ENCODE data around the gene CD40LG. TPM values are rescaled to one million over a fixed set of nuclear protein-coding genes. Genes with fewer than 3 reads are reported as not detected.

The CD40LG gene
- total and polyA plus RNA-seq, 4 donors = 0.20 to 0.74 (median 0.50) TPM

- Histone ChIP-seq H3K9me3 (ENCODE audit: control insufficient read depth in 4 of 4, insufficient read depth in 3 of 4, low read length in 3 of 4) (no peaks in the 10 kb centered on the region), H3K27me3 (ENCODE audit: control insufficient read depth in 3 of 3, insufficient read depth in 3 of 3, low read length in 2 of 3) (peaks cover 4 to 26% (median 10%) of the 10 kb centered on the region in 3 donors), H3K9ac (ENCODE audit: insufficient read depth in 1 of 2, low read length in 2 of 2) (no peak overlapping the region), H3K4me1 (ENCODE audit: control insufficient read depth in 5 of 5, insufficient read depth in 5 of 5, low read length in 5 of 5) (no peaks in the 10 kb centered on the region), H3K4me3 (no peak overlapping the region), H3K36me3 (ENCODE audit: control insufficient read depth in 4 of 4, insufficient read depth in 4 of 4, low read length in 4 of 4) (no peaks in the 10 kb centered on the region), H3K27ac (ENCODE audit: low read depth in 1 of 2, low read length in 1 of 2) (no peak overlapping the region)
- DNase-seq (no peak), ATAC-seq (ENCODE audit: insufficient read depth, low FRiP score) (no peak)
- WGBS, 2 donors = 39 to 43% methylated on average over 6 of the region's 6 CpGs
- TF ChIP-seq, protein P1, sequence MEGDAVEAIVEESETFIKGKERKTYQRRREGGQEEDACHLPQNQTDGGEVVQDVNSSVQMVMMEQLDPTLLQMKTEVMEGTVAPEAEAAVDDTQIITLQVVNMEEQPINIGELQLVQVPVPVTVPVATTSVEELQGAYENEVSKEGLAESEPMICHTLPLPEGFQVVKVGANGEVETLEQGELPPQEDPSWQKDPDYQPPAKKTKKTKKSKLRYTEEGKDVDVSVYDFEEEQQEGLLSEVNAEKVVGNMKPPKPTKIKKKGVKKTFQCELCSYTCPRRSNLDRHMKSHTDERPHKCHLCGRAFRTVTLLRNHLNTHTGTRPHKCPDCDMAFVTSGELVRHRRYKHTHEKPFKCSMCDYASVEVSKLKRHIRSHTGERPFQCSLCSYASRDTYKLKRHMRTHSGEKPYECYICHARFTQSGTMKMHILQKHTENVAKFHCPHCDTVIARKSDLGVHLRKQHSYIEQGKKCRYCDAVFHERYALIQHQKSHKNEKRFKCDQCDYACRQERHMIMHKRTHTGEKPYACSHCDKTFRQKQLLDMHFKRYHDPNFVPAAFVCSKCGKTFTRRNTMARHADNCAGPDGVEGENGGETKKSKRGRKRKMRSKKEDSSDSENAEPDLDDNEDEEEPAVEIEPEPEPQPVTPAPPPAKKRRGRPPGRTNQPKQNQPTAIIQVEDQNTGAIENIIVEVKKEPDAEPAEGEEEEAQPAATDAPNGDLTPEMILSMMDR (IDR thresholded peaks at IDR 0.05; ENCODE audit: control extremely low read depth, extremely low read depth) = no peak
Measured at GRCh38 chrX:136629084-136629750, 18.7 kb upstream of the CD40LG start.

- Histone ChIP-seq H3K4me3 (no peak overlapping the region), H3K36me3 (ENCODE audit: control insufficient read depth in 4 of 4, insufficient read depth in 4 of 4, low read length in 4 of 4) (no peaks in the 10 kb centered on the region), H3K9ac (ENCODE audit: insufficient read depth in 1 of 2, low read length in 2 of 2) (no peak overlapping the region), H3K27me3 (ENCODE audit: control insufficient read depth in 3 of 3, insufficient read depth in 3 of 3, low read length in 2 of 3) (peaks cover 4 to 23% (median 14%) of the 10 kb centered on the region in 3 donors), H3K9me3 (ENCODE audit: control insufficient read depth in 4 of 4, insufficient read depth in 3 of 4, low read length in 3 of 4) (no peaks in the 10 kb centered on the region), H3K4me1 (ENCODE audit: control insufficient read depth in 5 of 5, insufficient read depth in 5 of 5, low read length in 5 of 5) (no peaks in the 10 kb centered on the region), H3K27ac (ENCODE audit: low read depth in 1 of 2, low read length in 1 of 2) (no peak overlapping the region)
- 42 to 82% methylated on average over 1 of the region's 1 CpG for WGBS, 2 donors
- ATAC-seq (ENCODE audit: insufficient read depth, low FRiP score) = no peak
- TF ChIP-seq, protein P1 (IDR thresholded peaks at IDR 0.05; ENCODE audit: control extremely low read depth, extremely low read depth) = no peak
- DNase-seq = no peak
Measured at GRCh38 chrX:136630881-136631280, 17.1 kb upstream of the CD40LG start.

DNA sequence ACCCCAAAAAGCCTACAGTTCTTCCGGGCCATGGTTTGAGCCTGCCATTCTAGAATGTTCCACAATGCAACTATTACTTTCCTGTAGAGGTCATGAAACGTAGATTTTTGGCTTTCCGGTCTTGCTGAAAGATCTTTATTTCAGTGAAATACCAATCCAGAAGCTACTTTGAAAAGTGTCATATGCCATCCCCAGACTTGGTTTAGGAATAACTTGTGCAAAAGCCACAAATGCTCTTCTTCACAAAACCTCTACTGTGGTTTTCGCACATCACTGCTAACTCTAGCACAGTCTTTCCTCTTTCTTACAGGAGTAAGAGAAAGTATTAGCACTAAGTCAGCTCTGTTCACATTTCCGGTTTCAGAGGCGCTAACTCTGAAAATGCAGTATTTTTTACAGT, 12.7 kb upstream of the CD40LG start:
- Histone ChIP-seq H3K27ac (ENCODE audit: low read depth in 1 of 2, low read length in 1 of 2) (no peak overlapping the region), H3K4me1 (ENCODE audit: control insufficient read depth in 5 of 5, insufficient read depth in 5 of 5, low read length in 5 of 5) (no peaks in the 10 kb centered on the region), H3K9ac (ENCODE audit: insufficient read depth in 1 of 2, low read length in 2 of 2) (no peak overlapping the region), H3K36me3 (ENCODE audit: control insufficient read depth in 4 of 4, insufficient read depth in 4 of 4, low read length in 4 of 4) (no peaks in the 10 kb centered on the region), H3K4me3 (no peak overlapping the region), H3K9me3 (ENCODE audit: control insufficient read depth in 4 of 4, insufficient read depth in 3 of 4, low read length in 3 of 4) (no peaks in the 10 kb centered on the region), H3K27me3 (ENCODE audit: control insufficient read depth in 3 of 3, insufficient read depth in 3 of 3, low read length in 2 of 3) (peaks cover 3 to 16% (median 15%) of the 10 kb centered on the region in 3 donors)
- DNase-seq = no peak
- ATAC-seq (ENCODE audit: insufficient read depth, low FRiP score) = no peak
- TF ChIP-seq, protein P1 (IDR thresholded peaks at IDR 0.05; ENCODE audit: control extremely low read depth, extremely low read depth) = no peak
- 31 to 76% methylated on average over 6 of the region's 6 CpGs for WGBS, 2 donors

DNA sequence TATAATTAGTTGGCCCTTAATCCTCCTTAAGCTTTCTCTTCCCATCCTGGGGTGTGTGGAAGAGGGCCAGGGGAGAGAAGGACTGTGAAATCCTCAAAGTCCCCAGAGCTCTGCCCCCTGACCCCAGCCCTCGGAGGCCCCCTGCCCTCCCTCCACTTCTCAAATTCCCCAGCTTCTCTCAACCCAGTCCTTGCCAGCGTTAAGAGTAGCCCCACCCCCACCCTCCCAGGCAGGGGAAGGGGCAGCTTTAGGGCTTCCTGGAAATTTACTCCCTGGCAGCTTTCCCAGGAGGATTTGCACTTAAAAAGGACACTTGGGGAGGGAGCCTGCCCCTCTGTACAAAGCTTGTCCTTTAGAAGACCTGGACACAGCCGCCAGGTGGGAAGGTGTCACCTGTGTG, 11.8 kb upstream of the CD40LG start:
- 27 to 43% methylated on average over 3 of the region's 3 CpGs for whole genome bisulfite sequencing, 2 donors
- no peak overlapping the region for H3K27ac ChIP-seq (ENCODE audit: low read depth in 1 of 2, low read length in 1 of 2)
- no peak overlapping the region for H3K4me3 ChIP-seq
- DNase-seq (peak in 2 of 3 donors; percentile 20 to 44), ATAC-seq (ENCODE audit: insufficient read depth, low FRiP score) (no peak)
- TF ChIP-seq, protein P1 (IDR thresholded peaks at IDR 0.05; ENCODE audit: control extremely low read depth, extremely low read depth) = no peak
- no peaks in the 10 kb centered on the region for H3K4me1 ChIP-seq (ENCODE audit: control insufficient read depth in 5 of 5, insufficient read depth in 5 of 5, low read length in 5 of 5)
- no peaks in the 10 kb centered on the region for H3K9me3 ChIP-seq (ENCODE audit: control insufficient read depth in 4 of 4, insufficient read depth in 3 of 4, low read length in 3 of 4)
- peaks cover 3 to 18% (median 12%) of the 10 kb centered on the region in 3 donors for H3K27me3 ChIP-seq (ENCODE audit: control insufficient read depth in 3 of 3, insufficient read depth in 3 of 3, low read length in 2 of 3)
- no peaks in the 10 kb centered on the region for H3K36me3 ChIP-seq (ENCODE audit: control insufficient read depth in 4 of 4, insufficient read depth in 4 of 4, low read length in 4 of 4)
- no peak overlapping the region for H3K9ac ChIP-seq (ENCODE audit: insufficient read depth in 1 of 2, low read length in 2 of 2)

All from lung (tissue), 12 donors.